Liver (tissue), 9 donors: ENCODE measurements around the gene MRAP. TPM values are rescaled to one million over a fixed set of nuclear protein-coding genes. Genes with fewer than 3 reads are reported as not detected.

ENCODE experiments used
- DNase-seq: peaks from one replicate; pipeline ENCODE4 v3.0.0-alpha.2; 2017; ENCODE audit warnings: low spot score
- H3K27ac ChIP-seq, 2 donors: one replicate each; pipeline ENCODE4 v1.7.0; 2013; ENCODE audit warnings: inconsistent platforms in 2 of 2, low read length in 2 of 2, control low read depth in 1 of 2, low read depth in 1 of 2, mild to moderate bottlenecking in 1 of 2
- H3K27me3 ChIP-seq, 4 donors: one replicate each; pipeline versions ENCODE4 v1.6.1 to v1.7.0; 2013; ENCODE audit warnings: low read length in 3 of 4, inconsistent platforms in 1 of 4, mild to moderate bottlenecking in 1 of 4, moderate library complexity in 1 of 4; ENCODE audit not compliant: control insufficient read depth in 4 of 4, insufficient read depth in 4 of 4
- H3K36me3 ChIP-seq, 4 donors: one replicate each; pipeline versions ENCODE4 v1.6.1 to v1.7.0; 2013; ENCODE audit warnings: low read length in 3 of 4, mild to moderate bottlenecking in 3 of 4, low read depth in 1 of 4, moderate library complexity in 1 of 4; ENCODE audit not compliant: control insufficient read depth in 4 of 4, insufficient read depth in 3 of 4
- H3K4me1 ChIP-seq, 4 donors: one replicate each; pipeline versions ENCODE4 v1.6.1 to v1.7.0; 2013; ENCODE audit warnings: low read length in 3 of 4, mild to moderate bottlenecking in 3 of 4, moderate library complexity in 1 of 4; ENCODE audit not compliant: control insufficient read depth in 4 of 4, insufficient read depth in 4 of 4
- H3K4me3 ChIP-seq, 3 donors: one replicate each; pipeline versions ENCODE4 v1.6.1 to v1.7.0; 2013; ENCODE audit warnings: low read length in 3 of 3, control low read depth in 1 of 3, low read depth in 1 of 3, mild to moderate bottlenecking in 1 of 3
- H3K9ac ChIP-seq, 2 donors: one replicate each; pipeline ENCODE4 v1.7.0; 2013; ENCODE audit warnings: low read length in 2 of 2, mild to moderate bottlenecking in 2 of 2, moderate library complexity in 2 of 2, control low read depth in 1 of 2, low read depth in 1 of 2
- H3K9me3 ChIP-seq, 4 donors: one replicate each; pipeline versions ENCODE4 v1.6.1 to v1.7.0; 2013; ENCODE audit warnings: low read length in 3 of 4; ENCODE audit not compliant: control insufficient read depth in 4 of 4
- ATF3 ChIP-seq: IDR thresholded peaks from 2 replicates; pipeline ENCODE4 v1.6.1; 2016; ENCODE audit warnings: antibody characterized with exemption
- CTCF ChIP-seq: fragments of 150-350 bp; IDR thresholded peaks from 2 replicates; pipeline ENCODE4 v1.5.1; 2017; ENCODE audit warnings: improper control_type of control experiment, low read depth, low read length; ENCODE audit not compliant: missing input control
- EGR1 ChIP-seq, 2 donors: IDR thresholded peaks; 2 replicates each; pipeline ENCODE4 v1.6.1; 2016 to 2018; ENCODE audit warnings: antibody characterized with exemption in 2 of 2, low read depth in 2 of 2
- FOXA1 ChIP-seq: IDR thresholded peaks from 2 replicates; pipeline ENCODE4 v1.6.1; 2016; ENCODE audit warnings: antibody characterized with exemption
- FOXA2 ChIP-seq: IDR thresholded peaks from 2 replicates; pipeline ENCODE4 v1.6.1; 2016; ENCODE audit warnings: antibody characterized with exemption
- GABPA ChIP-seq, 2 donors: IDR thresholded peaks in 1 of 2; conservative IDR thresholded peaks in 1 of 2; 2 replicates each; pipeline ENCODE4 v1.6.1; 2016; ENCODE audit warnings: antibody characterized with exemption in 2 of 2, mild to moderate bottlenecking in 1 of 2, moderate library complexity in 1 of 2
- HNF4A ChIP-seq, 2 donors: conservative IDR thresholded peaks; 2 replicates each; pipeline ENCODE4 v1.6.1; 2016; ENCODE audit warnings: antibody characterized with exemption in 2 of 2, mild to moderate bottlenecking in 2 of 2
- HNF4G ChIP-seq: IDR thresholded peaks from 2 replicates; pipeline ENCODE4 v1.6.1; 2016; ENCODE audit warnings: antibody characterized with exemption
- JUND ChIP-seq, 2 donors: IDR thresholded peaks; 2 replicates each; pipeline ENCODE4 v1.6.1; 2016; ENCODE audit warnings: antibody characterized with exemption in 2 of 2
- MAX ChIP-seq: IDR thresholded peaks from 2 replicates; pipeline ENCODE4 v1.6.1; 2016; ENCODE audit warnings: antibody characterized with exemption
- NR2F2 ChIP-seq: IDR thresholded peaks from 2 replicates; pipeline ENCODE4 v1.6.1; 2016; ENCODE audit warnings: antibody characterized with exemption
- RAD21 ChIP-seq, 2 donors: IDR thresholded peaks; 2 replicates each; pipeline ENCODE4 v1.6.1; 2016; ENCODE audit warnings: antibody characterized with exemption in 2 of 2, mild to moderate bottlenecking in 2 of 2
- REST ChIP-seq: IDR thresholded peaks from 2 replicates; pipeline ENCODE4 v1.6.1; 2016; ENCODE audit warnings: antibody characterized with exemption, mild to moderate bottlenecking
- RXRA ChIP-seq, 2 donors: IDR thresholded peaks; 2 replicates each; pipeline ENCODE4 v1.6.1; 2017 to 2018; ENCODE audit warnings: antibody characterized with exemption in 2 of 2, mild to moderate bottlenecking in 1 of 2
- SP1 ChIP-seq: IDR thresholded peaks from 2 replicates; pipeline ENCODE4 v1.6.1; 2018; ENCODE audit warnings: antibody characterized with exemption, mild to moderate bottlenecking
- TAF1 ChIP-seq: conservative IDR thresholded peaks from 2 replicates; pipeline ENCODE4 v1.6.1; 2016; ENCODE audit warnings: antibody characterized with exemption, mild to moderate bottlenecking
- YY1 ChIP-seq: IDR thresholded peaks from 2 replicates; pipeline ENCODE4 v1.6.1; 2016; ENCODE audit warnings: antibody characterized with exemption, mild to moderate bottlenecking
- ZBTB33 ChIP-seq: IDR thresholded peaks from 2 replicates; pipeline ENCODE4 v1.6.1; 2016; ENCODE audit warnings: antibody characterized with exemption
- WGBS: extraction: QIAGEN DNeasy Blood & Tissue Kit; methylation state at CpG from one replicate; pipeline ENCODE4 v1.1.7; 2013; 5-methylcytosine and 5-hydroxymethylcytosine counted together
- polyA plus RNA-seq, 2 donors: library from polyadenylated mRNA; stranded (reverse) in 1 of 2; unstranded in 1 of 2; fragments of 200-250 nt in 1 of 2; fragments of >200 nt in 1 of 2; fragmentation: Nextera tagmentation in 1 of 2; extraction: Ambion mirVana in 1 of 2; gene quantifications; one replicate each; pipeline versions ENCODE4 v1.2.1 to v1.2.3, GENCODE V29; 2013 to 2015
- total RNA-seq, 2 donors: library from RNA; depleted of rRNA; stranded (reverse); fragments of >200 nt; gene quantifications; one replicate each; pipeline ENCODE4 v1.2.3, GENCODE V29; 2014
- donor health status: healthy.
- donor health status: healthy.
- donor health status: healthy.
- donor health status: healthy.
- donor health status: healthy.

The MRAP gene
- total and polyA plus RNA-seq, 4 donors = 0.17 to 0.79 TPM; not detected in 2

GRCh38 chr21:32350981-32351380, 52.3 kb downstream of the MRAP start:
- WGBS = 92% methylated on average over 13 of the region's 13 CpGs

More at GRCh38 chr21:32350981-32351380, 52.3 kb downstream of the MRAP start:
- H3K27ac ChIP-seq = no peak overlapping the region
- no peak overlapping the region for H3K4me3 ChIP-seq
- no peak for DNase-seq
- H3K27me3 ChIP-seq = no peaks in the 10 kb centered on the region
- TF ChIP-seq SP1 (no peak), CTCF (no peak), ATF3 (no peak), FOXA2 (no peak), JUND (IDR thresholded peaks at IDR 0.05) (no peak), NR2F2 (no peak), HNF4A (conservative IDR thresholded peaks at IDR 0.05) (no peak), FOXA1 (no peak), ZBTB33 (no peak), REST (no peak), MAX (no peak), GABPA (IDR thresholded peaks at IDR 0.05 in 1 of 2, conservative IDR thresholded peaks at IDR 0.05 in 1 of 2) (no peak), RXRA (IDR thresholded peaks at IDR 0.05) (no peak), TAF1 (no peak), RAD21 (IDR thresholded peaks at IDR 0.05) (no peak), YY1 (no peak), EGR1 (IDR thresholded peaks at IDR 0.05; ENCODE audit: low read depth in 2 of 2) (no peak), HNF4G (no peak)
- H3K36me3 ChIP-seq = peaks cover 17 to 98% (median 63%) of the 10 kb centered on the region in 4 donors
- H3K9me3 ChIP-seq = no peaks in the 10 kb centered on the region
- H3K4me1 ChIP-seq = no peaks in the 10 kb centered on the region
- no peak overlapping the region for H3K9ac ChIP-seq
